Activated B cell treated with CpG ODN at 0.5 μM for 24 hours (primary cell): ENCODE measurements around the gene CYTIP. TPM values are rescaled to one million over a fixed set of nuclear protein-coding genes. Genes with fewer than 3 reads are reported as not detected.

Experiments used
- ATAC-seq: fragments of 200-7000 bp; cut with Tn5 transposase; one replicate; pipeline ENCODE4 v1.10.0; 2021; ENCODE audit warnings: low read depth, mild to moderate bottlenecking, moderate library complexity
- CTCF ChIA-PET: fragments of 350-600 bp; sonication (Branson Sonifier 250); formaldehyde crosslinking; loops from one replicate; lab custom pipeline; 2021; ENCODE audit warnings: antibody characterized with exemption; lab: Charles Lee
- POLR2A ChIA-PET: fragments of 350-600 bp; sonication (Branson Sonifier 250); formaldehyde crosslinking; loops from one replicate; lab custom pipeline; 2021; ENCODE audit warnings: antibody characterized with exemption; lab: Charles Lee
- DNase-seq: peaks from one replicate; pipeline ENCODE4 v3.0.0; 2022
- H3K27ac Mint-ChIP-seq: one replicate; pipeline ENCODE4 v1.8.0; 2020; ENCODE audit warnings: mixed read lengths
- H3K27me3 Mint-ChIP-seq: one replicate; pipeline ENCODE4 v1.8.0; 2021; ENCODE audit warnings: mixed read lengths
- H3K36me3 Mint-ChIP-seq: one replicate; pipeline ENCODE4 v1.8.0; 2021; ENCODE audit warnings: low read depth, mixed read lengths
- H3K4me1 Mint-ChIP-seq: one replicate; pipeline ENCODE4 v1.8.0; 2021; ENCODE audit warnings: mixed read lengths
- H3K4me3 Mint-ChIP-seq: one replicate; pipeline ENCODE4 v1.8.0; 2020; ENCODE audit warnings: mild to moderate bottlenecking, mixed read lengths
- H3K9me3 Mint-ChIP-seq: one replicate; pipeline ENCODE4 v1.8.0; 2020; ENCODE audit warnings: mixed read lengths
- intact Hi-C: fragments of 100-400 bp; cut with micrococcal nuclease; formaldehyde crosslinking; loops from one replicate; pipeline ENCODE4 v1.15.1; 2024
- total RNA-seq: library from RNA; stranded (reverse); gene quantifications from 2 replicates; pipeline ENCODE4 v1.2.3, GENCODE V29; 2022
- TF ChIP-seq, protein P1 (sequence below): fragments of 200-600 bp; IDR thresholded peaks from one replicate; pipeline ENCODE4 v1.8.0; 2022; ENCODE audit warnings: antibody characterized with exemption, mild to moderate bottlenecking

CYTIP gene
- total RNA-seq, 1 donor from 2014 or later: 129 TPM

DNA sequence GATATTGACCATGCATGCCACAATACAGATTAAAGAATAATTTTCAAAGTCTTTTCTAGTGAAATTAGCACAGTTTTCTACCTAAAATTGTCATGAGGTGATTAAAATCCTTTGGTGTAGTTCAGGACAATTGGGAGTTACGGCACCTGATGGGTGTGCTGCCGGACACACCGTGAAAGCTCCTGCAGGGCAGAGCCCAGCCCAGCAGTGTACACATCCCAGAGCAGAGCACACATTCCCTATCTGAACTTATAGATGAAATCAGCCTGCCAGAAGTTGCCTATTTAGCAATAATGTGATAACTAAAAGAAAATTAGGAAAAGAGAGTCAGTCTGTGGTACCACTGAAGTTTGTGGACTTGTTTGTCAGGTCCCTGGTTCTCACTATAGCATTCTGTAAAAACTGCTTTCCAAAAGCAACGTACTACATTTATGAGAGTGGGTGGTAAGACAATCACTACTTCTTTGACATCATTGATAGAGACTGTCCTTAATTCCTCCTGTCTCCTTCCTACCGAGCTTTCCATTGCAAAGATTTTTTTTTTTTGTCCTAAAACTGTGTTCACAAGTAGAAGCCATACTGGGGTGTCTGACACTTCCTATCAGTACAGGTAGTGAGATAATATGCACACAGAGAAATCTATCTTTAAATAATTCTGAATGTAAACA is 3.4 kb downstream of the CYTIP start:
- Mint-ChIP-seq H3K27ac (peak overlapping the region; percentile 96), H3K27me3 (no peaks in the 10 kb centered on the region), H3K4me3 (peak overlapping the region; percentile 95), H3K36me3 (peaks cover 72% of the 10 kb centered on the region), H3K9me3 (no peaks in the 10 kb centered on the region), H3K4me1 (peaks cover 73% of the 10 kb centered on the region)
- ATAC-seq (no peak), DNase-seq (no peak)
- TF ChIP-seq, protein P1, sequence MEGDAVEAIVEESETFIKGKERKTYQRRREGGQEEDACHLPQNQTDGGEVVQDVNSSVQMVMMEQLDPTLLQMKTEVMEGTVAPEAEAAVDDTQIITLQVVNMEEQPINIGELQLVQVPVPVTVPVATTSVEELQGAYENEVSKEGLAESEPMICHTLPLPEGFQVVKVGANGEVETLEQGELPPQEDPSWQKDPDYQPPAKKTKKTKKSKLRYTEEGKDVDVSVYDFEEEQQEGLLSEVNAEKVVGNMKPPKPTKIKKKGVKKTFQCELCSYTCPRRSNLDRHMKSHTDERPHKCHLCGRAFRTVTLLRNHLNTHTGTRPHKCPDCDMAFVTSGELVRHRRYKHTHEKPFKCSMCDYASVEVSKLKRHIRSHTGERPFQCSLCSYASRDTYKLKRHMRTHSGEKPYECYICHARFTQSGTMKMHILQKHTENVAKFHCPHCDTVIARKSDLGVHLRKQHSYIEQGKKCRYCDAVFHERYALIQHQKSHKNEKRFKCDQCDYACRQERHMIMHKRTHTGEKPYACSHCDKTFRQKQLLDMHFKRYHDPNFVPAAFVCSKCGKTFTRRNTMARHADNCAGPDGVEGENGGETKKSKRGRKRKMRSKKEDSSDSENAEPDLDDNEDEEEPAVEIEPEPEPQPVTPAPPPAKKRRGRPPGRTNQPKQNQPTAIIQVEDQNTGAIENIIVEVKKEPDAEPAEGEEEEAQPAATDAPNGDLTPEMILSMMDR: no peak
- intact Hi-C loops: loop anchor here (2.0 kb wide), 1 partner anchor 20 kb away; no protein-coding TSS in a partner anchor
- ChIA-PET POLR2A (interaction anchor here (0.6 to 8.4 kb wide), 17 partner anchors 8 to 1107 kb away, joined by 3 to 201 read pairs (median 5); no protein-coding TSS in a partner anchor), CTCF (interaction anchor here (0.8 to 5.8 kb wide), 6 partner anchors 23 to 138 kb away, joined by 3 to 36 read pairs (median 4); partner anchors contain the start of gene ERMN)

DNA sequence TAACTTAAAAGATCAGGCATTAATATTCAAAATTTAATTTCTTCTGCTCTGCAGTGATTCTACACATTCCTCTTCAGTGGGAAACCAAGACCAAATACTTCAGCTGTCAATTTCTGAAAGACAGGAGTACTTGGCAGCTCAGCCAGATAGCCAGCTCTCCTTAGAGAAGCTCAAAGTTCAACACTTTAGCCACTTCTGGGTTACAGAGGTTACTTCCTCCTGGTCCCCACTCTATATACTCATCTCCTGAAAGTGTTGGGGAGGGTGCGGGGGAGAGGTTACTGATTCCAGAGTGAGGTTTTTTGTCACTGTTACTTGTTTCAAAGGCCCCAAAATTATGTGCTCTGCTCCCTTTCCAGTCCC is 4.1 kb downstream of the CYTIP start:
- ChIA-PET POLR2A (interaction anchor here (0.6 to 8.4 kb wide), 12 partner anchors 7 to 113 kb away, joined by 3 to 201 read pairs (median 6); no protein-coding TSS in a partner anchor), CTCF (interaction anchor here (0.8 to 5.8 kb wide), 7 partner anchors 14 to 157 kb away, joined by 3 to 36 read pairs (median 3); partner anchors contain the start of gene ERMN)
- peaks cover 80% of the 10 kb centered on the region for H3K36me3 Mint-ChIP-seq
- no peaks in the 10 kb centered on the region for H3K27me3 Mint-ChIP-seq
- intact Hi-C loops: loop anchor here (1.0 to 2.0 kb wide), 5 partner anchors 9 to 53 kb away; no protein-coding TSS in a partner anchor
- H3K27ac Mint-ChIP-seq: peak overlapping the region; percentile 96
- ATAC-seq (peak; percentile 35), DNase-seq (no peak)
- peak overlapping the region; percentile 95 for H3K4me3 Mint-ChIP-seq
- H3K9me3 Mint-ChIP-seq: no peaks in the 10 kb centered on the region
- TF ChIP-seq, protein P1: no peak
- H3K4me1 Mint-ChIP-seq: peaks cover 74% of the 10 kb centered on the region

DNA sequence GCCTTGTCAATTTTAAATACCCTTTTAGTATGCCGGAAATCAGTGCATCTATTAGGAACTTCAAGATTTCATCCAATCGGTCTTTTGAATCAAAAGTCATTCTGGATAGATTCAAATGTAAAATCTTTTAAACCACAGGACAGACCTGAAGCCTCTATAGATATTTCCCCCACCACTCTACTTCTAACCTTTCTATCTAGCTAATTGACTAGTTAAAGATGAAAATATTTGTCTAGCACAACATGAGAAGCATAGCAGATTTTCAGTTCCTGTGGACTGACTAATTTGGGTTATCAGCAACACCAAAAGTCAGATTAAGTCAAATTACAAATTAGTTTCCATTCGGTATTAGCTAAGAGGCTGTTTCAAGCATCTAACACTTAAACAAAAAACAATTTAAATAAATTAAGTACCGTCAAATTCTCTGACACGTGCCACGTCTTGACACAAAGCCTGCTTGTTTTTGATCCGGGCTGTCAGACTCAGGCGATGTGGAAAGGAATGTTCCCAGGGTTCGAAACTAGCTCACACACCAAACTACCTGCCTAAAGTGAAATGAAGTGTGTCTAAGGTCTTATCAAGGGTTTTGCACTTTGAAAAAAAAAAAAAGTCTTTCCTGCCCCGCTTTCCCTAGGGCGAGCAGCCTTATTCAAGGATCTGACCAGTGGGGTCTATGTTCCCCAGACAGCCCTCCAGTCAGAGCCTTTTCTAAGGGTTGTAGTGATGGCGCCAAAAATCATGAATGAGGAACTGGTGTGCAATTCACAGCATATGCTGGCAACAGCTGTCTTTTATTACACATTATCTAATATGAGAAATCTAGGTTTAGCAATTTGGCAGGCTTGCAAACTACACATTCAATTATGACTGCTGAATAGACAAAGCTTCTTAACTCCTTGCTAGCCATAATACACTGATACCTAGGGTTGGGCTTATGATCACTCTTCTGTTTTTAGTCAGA is 4.7 kb downstream of the CYTIP start:
- Mint-ChIP-seq H3K4me3 (peak overlapping the region; percentile 95), H3K27me3 (no peaks in the 10 kb centered on the region), H3K27ac (peak overlapping the region; percentile 96), H3K9me3 (no peaks in the 10 kb centered on the region), H3K36me3 (peaks cover 86% of the 10 kb centered on the region), H3K4me1 (peaks cover 74% of the 10 kb centered on the region)
- ATAC-seq: peak; percentile 16
- POLR2A ChIA-PET: interaction anchor here (0.6 to 8.4 kb wide), 11 partner anchors 8 to 112 kb away, joined by 3 to 201 read pairs (median 6); no protein-coding TSS in a partner anchor
- CTCF ChIA-PET: interaction anchor here (0.7 to 5.8 kb wide), 8 partner anchors 14 to 158 kb away, joined by 3 to 36 read pairs (median 3); partner anchors contain the start of gene ERMN
- intact Hi-C loops: loop anchor here (1.0 to 2.0 kb wide), 4 partner anchors 8 to 54 kb away; no protein-coding TSS in a partner anchor
- no peak for DNase-seq
- TF ChIP-seq, protein P1: no peak

DNA sequence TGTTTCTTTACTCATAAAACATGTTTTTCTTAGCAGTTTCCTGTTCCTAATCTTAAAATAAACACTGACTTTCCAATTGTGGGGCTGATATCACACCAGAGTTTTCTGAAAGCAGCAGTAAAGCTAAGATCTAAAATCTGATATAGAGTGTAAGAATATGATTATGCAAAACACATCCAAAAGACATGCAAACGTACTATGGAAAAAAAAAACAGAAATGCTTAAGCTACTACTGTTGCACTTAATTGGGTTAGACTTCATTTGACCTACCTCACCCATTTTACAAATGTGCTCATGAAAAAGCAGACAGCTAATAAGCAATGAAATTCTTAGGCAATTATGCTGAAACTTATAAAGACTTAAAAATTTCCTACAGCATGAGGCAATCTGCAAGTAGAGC is 10.5 kb downstream of the CYTIP start:
- peaks cover 90% of the 10 kb centered on the region for H3K36me3 Mint-ChIP-seq
- intact Hi-C loops: loop anchor here (1.0 kb wide), 1 partner anchor 12 kb away; no protein-coding TSS in a partner anchor
- no peaks in the 10 kb centered on the region for H3K9me3 Mint-ChIP-seq

More for the DNA sequence above, 10.5 kb downstream of the CYTIP start:
- H3K27ac Mint-ChIP-seq: peak overlapping the region; percentile 61
- TF ChIP-seq, protein P1: no peak
- CTCF ChIA-PET: interaction anchor here (0.8 to 2.2 kb wide), 6 partner anchors 9 to 107 kb away, joined by 3 to 18 read pairs (median 4); no protein-coding TSS in a partner anchor
- peaks cover 86% of the 10 kb centered on the region for H3K4me1 Mint-ChIP-seq
- no peaks in the 10 kb centered on the region for H3K27me3 Mint-ChIP-seq
- no peak for ATAC-seq
- DNase-seq: no peak
- H3K4me3 Mint-ChIP-seq: peak overlapping the region; percentile 57
- POLR2A ChIA-PET: interaction anchor here (0.6 to 7.2 kb wide), 8 partner anchors 9 to 106 kb away, joined by 3 to 64 read pairs (median 9); partner anchors contain the start of gene CYTIP
